Left ventricle myocardium inferior (tissue), 1 donor: ENCODE data around the gene BPIFB4. TPM values are rescaled to one million over a fixed set of nuclear protein-coding genes. Genes with fewer than 3 reads are reported as not detected.
"Not testable (repeated sequence)": the region's sequence is repeated elsewhere in the genome, so short reads cannot be mapped to it uniquely, and the experiment has no call there.

Experiments
- DNase-seq: peaks from one replicate; pipeline ENCODE4 v3.0.0-alpha.2; 2020
- H3K27ac ChIP-seq: fragments of 200-600 bp; replicated peaks from 2 replicates; pipeline ENCODE4 v1.8.0; 2021
- H3K27me3 ChIP-seq: fragments of 200-600 bp; 2 replicates; pipeline ENCODE4 v1.8.0; 2021; ENCODE audit warnings: low read depth
- H3K36me3 ChIP-seq: fragments of 200-600 bp; 2 replicates; pipeline ENCODE4 v1.8.0; 2021
- H3K4me1 ChIP-seq: fragments of 200-600 bp; 2 replicates; pipeline ENCODE4 v1.8.0; 2021
- H3K4me3 ChIP-seq: fragments of 200-600 bp; 2 replicates; pipeline ENCODE4 v1.8.0; 2021; ENCODE audit warnings: mild to moderate bottlenecking, moderate library complexity
- H3K9me3 ChIP-seq: fragments of 200-600 bp; replicated peaks from 2 replicates; pipeline ENCODE4 v1.8.0; 2021
- CTCF ChIP-seq: fragments of 200-600 bp; IDR thresholded peaks from 2 replicates; pipeline ENCODE4 v1.8.0; 2021; ENCODE audit warnings: antibody characterized with exemption, mild to moderate bottlenecking, borderline replicate concordance
- intact Hi-C: fragments of 100-400 bp; cut with micrococcal nuclease; formaldehyde crosslinking; loops from one replicate; pipeline ENCODE4 v1.11.0; 2022
- total RNA-seq: library from RNA; stranded (reverse); fragmentation: NEBNext Ultra II Directional; extraction: Animal tissue kit (Norgen Biotek cat#: 25700); gene quantifications from one replicate; pipeline ENCODE4 v1.2.1, GENCODE V29; 2021
- donor health status: DM: no; HTN: yes; CAD: no; lungs with severe emphysema.

Gene BPIFB4
- total RNA-seq, 1 donor from 2014 or later = not detected

GRCh38 chr20:33120934-33121333 lies 41.5 kb downstream of the BPIFB4 start:
- Histone ChIP-seq H3K27me3 (peaks cover 10% of the 10 kb centered on the region), H3K27ac (no peak overlapping the region), H3K36me3 (no peaks in the 10 kb centered on the region), H3K4me3 (no peak overlapping the region), H3K4me1 (peaks cover under 1% of the 10 kb centered on the region), H3K9me3 (peaks cover 12% of the 10 kb centered on the region)
- no peak for TF ChIP-seq CTCF
- DNase-seq = no peak
- intact Hi-C loops = no loop called here

- H3K4me3 ChIP-seq, H3K4me1 ChIP-seq, H3K27ac ChIP-seq, DNase-seq, intact Hi-C loops, H3K36me3 ChIP-seq: not testable (repeated sequence)
- Histone ChIP-seq H3K27me3 (peaks cover 10% of the 10 kb centered on the region), H3K9me3 (peaks cover 12% of the 10 kb centered on the region)
Measured at GRCh38 chr20:33122297-33122696, 42.9 kb downstream of the BPIFB4 start.

- peaks cover 12% of the 10 kb centered on the region for H3K9me3 ChIP-seq
- DNase-seq = no peak
- H3K4me1 ChIP-seq = peaks cover 4% of the 10 kb centered on the region
- no peak overlapping the region for H3K27ac ChIP-seq
- intact Hi-C loops = no loop called here
- H3K27me3 ChIP-seq = no peaks in the 10 kb centered on the region
- no peak overlapping the region for H3K4me3 ChIP-seq
- no peak for TF ChIP-seq CTCF
- H3K36me3 ChIP-seq = no peaks in the 10 kb centered on the region
Measured at GRCh38 chr20:33124261-33124660, 44.8 kb downstream of the BPIFB4 start.

- DNase-seq = peak; percentile 18
- no peaks in the 10 kb centered on the region for H3K36me3 ChIP-seq
- intact Hi-C loops = no loop called here
Measured at GRCh38 chr20:33124994-33125393, 45.6 kb downstream of the BPIFB4 start.

GRCh38 chr20:33125983-33126382 lies 46.5 kb downstream of the BPIFB4 start:
- Histone ChIP-seq H3K27me3 (no peaks in the 10 kb centered on the region), H3K4me3 (no peak overlapping the region), H3K4me1 (peaks cover 4% of the 10 kb centered on the region), H3K9me3 (no peaks in the 10 kb centered on the region), H3K36me3 (no peaks in the 10 kb centered on the region), H3K27ac (no peak overlapping the region)
- intact Hi-C loops = no loop called here
- TF ChIP-seq CTCF = no peak
- no peak for DNase-seq

More at GRCh38 chr20:33124994-33125393, 45.6 kb downstream of the BPIFB4 start:
- TF ChIP-seq CTCF = no peak
- Histone ChIP-seq H3K4me3 (no peak overlapping the region), H3K9me3 (peaks cover 6% of the 10 kb centered on the region), H3K4me1 (peaks cover 4% of the 10 kb centered on the region), H3K27me3 (no peaks in the 10 kb centered on the region), H3K27ac (no peak overlapping the region)

- no peak for DNase-seq
- intact Hi-C loops = no loop called here
- no peaks in the 10 kb centered on the region for H3K36me3 ChIP-seq
- TF ChIP-seq CTCF = no peak
- H3K4me3 ChIP-seq = no peak overlapping the region
- H3K27ac ChIP-seq = no peak overlapping the region
- peaks cover 8% of the 10 kb centered on the region for H3K27me3 ChIP-seq
- no peaks in the 10 kb centered on the region for H3K9me3 ChIP-seq
- H3K4me1 ChIP-seq = peaks cover 4% of the 10 kb centered on the region
Measured at GRCh38 chr20:33127422-33128097, 48.1 kb downstream of the BPIFB4 start.
